SK-N-MC (cell line): Measurements from ENCODE around the gene TEX14.

ENCODE experiments used
- DNase-seq: peaks from one replicate; pipeline ENCODE4 v3.0.0-alpha.2; 2011; ENCODE audit warnings: low read depth, low spot score
- H3K27ac ChIP-seq: fragments of 200-600 bp; sonication (generic); 2 replicates; pipeline ENCODE4 v1.5.1; 2016; ENCODE audit warnings: mixed run types
- H3K36me3 ChIP-seq: fragments of 200-600 bp; sonication (generic); 2 replicates; pipeline ENCODE4 v1.6.1; 2017; ENCODE audit warnings: antibody characterized with exemption, low read length, mixed read lengths; ENCODE audit not compliant: insufficient read depth
- H3K4me3 ChIP-seq: fragments of 200-600 bp; sonication (generic); 2 replicates; pipeline ENCODE4 v1.5.1; 2016
- H3K9ac ChIP-seq: fragments of 200-600 bp; sonication (generic); 2 replicates; pipeline ENCODE4 v1.8.0; 2017; ENCODE audit warnings: mixed run types, mixed read lengths; ENCODE audit not compliant: insufficient read length
- H3K9me3 ChIP-seq: fragments of 200-600 bp; sonication (generic); 2 replicates; pipeline ENCODE4 v1.6.1; 2017; ENCODE audit warnings: low read depth, mild to moderate bottlenecking, antibody characterized with exemption, low read length, moderate library complexity, mixed read lengths
- EZH2 ChIP-seq: fragments of 200-600 bp; sonication (generic); IDR thresholded peaks from one replicate; pipeline ENCODE4 v1.6.1; 2017; ENCODE audit warnings: antibody characterized with exemption
- FOXP2 ChIP-seq: optimal IDR thresholded peaks from 2 replicates; pipeline ENCODE3; 2011; ENCODE audit warnings: mild to moderate bottlenecking, moderate library complexity; ENCODE audit not compliant: insufficient read depth; ENCODE audit errors: extremely low read length, control extremely low read depth
- POLR2AphosphoS5 ChIP-seq: IDR thresholded peaks from 2 replicates; pipeline ENCODE4 v1.6.1; 2012; ENCODE audit warnings: mild to moderate bottlenecking, low read depth, low read length, borderline replicate concordance

Gene TEX14

DNA sequence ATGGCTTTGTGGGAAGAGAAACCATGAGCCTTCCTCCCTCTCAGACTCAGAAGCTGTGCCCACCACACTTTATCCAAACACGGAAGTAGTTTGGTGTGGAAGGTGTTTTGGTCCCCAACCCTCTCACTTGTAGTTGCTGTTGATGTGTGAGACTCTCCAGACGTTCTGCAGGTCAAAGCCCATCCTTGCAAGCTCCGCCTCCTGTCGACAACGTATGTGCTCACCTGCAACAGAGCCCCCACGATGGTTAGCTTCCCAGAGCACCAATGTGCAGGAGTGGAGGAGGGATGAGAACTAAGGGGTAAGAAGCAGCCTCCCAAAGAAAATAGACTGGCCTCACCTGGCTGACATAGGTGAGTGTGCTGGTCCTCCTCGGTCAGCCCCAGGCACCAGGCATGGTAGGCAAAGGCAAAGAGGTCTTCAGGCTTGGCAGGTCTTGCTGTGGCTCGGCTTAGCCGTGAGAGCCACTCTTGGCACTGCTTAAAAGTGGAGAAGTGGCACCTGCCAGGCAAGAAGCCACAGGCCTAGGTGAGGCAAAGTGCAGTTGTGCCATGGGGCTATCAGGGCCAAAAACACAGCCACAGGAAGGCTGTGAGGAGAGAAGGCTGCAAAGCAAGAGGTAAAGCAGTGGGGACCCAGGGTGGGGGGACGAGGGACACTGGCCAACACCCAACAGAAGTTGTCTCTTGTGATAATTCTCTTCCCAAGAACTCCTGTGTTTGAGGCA is 183.3 kb downstream of the TEX14 start:
- DNase-seq, result no peak
- no peak overlapping the region for H3K9ac ChIP-seq
- no peak overlapping the region for H3K4me3 ChIP-seq
- H3K36me3 ChIP-seq, result peaks cover 82% of the 10 kb centered on the region
- H3K27ac ChIP-seq, result no peak overlapping the region
- no peaks in the 10 kb centered on the region for H3K9me3 ChIP-seq
- TF ChIP-seq POLR2AphosphoS5 (no peak), EZH2 (no peak), FOXP2 (no peak)

DNA sequence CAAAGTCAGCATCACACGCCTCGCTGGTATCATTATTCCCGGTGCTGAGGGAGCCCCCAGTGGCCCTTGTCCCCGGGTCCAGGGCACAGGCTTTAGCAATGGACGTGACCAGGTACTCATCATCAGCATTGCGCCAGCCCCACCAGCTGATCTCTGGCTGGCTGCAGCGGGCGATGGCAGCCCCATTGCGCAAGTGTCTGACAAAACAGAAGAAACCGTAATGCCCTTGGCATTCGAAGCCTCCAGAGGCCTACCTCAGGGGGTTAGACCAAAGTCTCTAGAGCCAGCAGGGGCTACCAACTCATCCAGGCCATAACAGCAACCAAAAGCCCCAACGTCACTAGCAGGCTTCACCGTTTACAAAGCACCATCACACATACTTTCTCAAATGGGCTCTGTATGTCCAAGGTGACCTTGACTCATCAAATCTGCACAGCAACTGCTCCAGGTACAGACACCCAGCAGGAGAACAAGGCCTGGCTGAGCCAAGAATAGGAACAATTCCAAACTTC is 184.7 kb downstream of the TEX14 start:
- Histone ChIP-seq H3K9ac (no peak overlapping the region), H3K4me3 (no peak overlapping the region), H3K27ac (no peak overlapping the region), H3K9me3 (no peaks in the 10 kb centered on the region), H3K36me3 (peaks cover 86% of the 10 kb centered on the region)
- no peak for TF ChIP-seq POLR2AphosphoS5
- TF ChIP-seq EZH2, result no peak
- no peak for TF ChIP-seq FOXP2
- no peak for DNase-seq
